NCI-H345 treated with DMSO at 0.1 percent for 48 hours (cell line): ENCODE results near the gene DCLRE1B.
"Not testable (repeated sequence)": the region's sequence is repeated elsewhere in the genome, so short reads cannot be mapped to it uniquely, and the experiment has no call there.

Source experiments
- DNase-seq: peaks from one replicate; lab custom pipeline; 2025; ENCODE audit not compliant: unreplicated experiment; lab: John Stamatoyannopoulos, UW

The DCLRE1B gene

GRCh38 chr1:113946112-113946511, 41.0 kb downstream of the DCLRE1B start:
- no peak for DNase-seq

- DNase-seq: no peak
These were observed 41.7 kb downstream of the DCLRE1B start for GRCh38 chr1:113946678-113947387.

- no peak for DNase-seq
These were observed 42.4 kb downstream of the DCLRE1B start for GRCh38 chr1:113947388-113948107.

- not testable (repeated sequence) for DNase-seq
These were observed 43.0 kb downstream of the DCLRE1B start for GRCh38 chr1:113948151-113948550.

GRCh38 chr1:113949007-113949406, 43.9 kb downstream of the DCLRE1B start:
- no peak for DNase-seq

- no peak for DNase-seq
These were observed 45.8 kb downstream of the DCLRE1B start for GRCh38 chr1:113950908-113951307.

- DNase-seq: no peak
These were observed 46.6 kb downstream of the DCLRE1B start for GRCh38 chr1:113951719-113952118.

- no peak for DNase-seq
These were observed 52.9 kb downstream of the DCLRE1B start for GRCh38 chr1:113957984-113958383.

GRCh38 chr1:113958691-113959090, 53.6 kb downstream of the DCLRE1B start:
- DNase-seq: no peak

- no peak for DNase-seq
These were observed 58.3 kb downstream of the DCLRE1B start for GRCh38 chr1:113963281-113963906.
